Naive thymus-derived CD4-positive, alpha-beta T cell (primary cell): ENCODE data around the gene ITPR2. TPM values are rescaled to one million over a fixed set of nuclear protein-coding genes. Genes with fewer than 3 reads are reported as not detected.

Experiments used
- ATAC-seq: fragments of 150-1000 bp; cut with Tn5 transposase; 2 replicates; pipeline ENCODE4 v1.10.0; 2021; ENCODE audit warnings: mild to moderate bottlenecking, moderate library complexity
- CTCF ChIA-PET: fragments of 350-600 bp; sonication (Branson Sonifier 250); formaldehyde crosslinking; loops from one replicate; lab custom pipeline; 2021; ENCODE audit warnings: antibody characterized with exemption; lab: Charles Lee
- POLR2A ChIA-PET: fragments of 350-600 bp; sonication (Branson Sonifier 250); formaldehyde crosslinking; loops from one replicate; lab custom pipeline; 2021; ENCODE audit warnings: antibody characterized with exemption, inconsistent platforms; lab: Charles Lee
- DNase-seq, 9 donors: peaks; one replicate each; pipeline versions ENCODE4 v3.0.0 to v3.0.0-alpha.2; 2020 to 2022; ENCODE audit warnings: mixed read lengths in 1 of 9
- H3K27ac ChIP-seq: one replicate; pipeline ENCODE4 v1.7.0; 2013; ENCODE audit warnings: mild to moderate bottlenecking, low read depth, low read length, moderate library complexity
- H3K27me3 ChIP-seq, 2 donors: one replicate each; pipeline ENCODE4 v1.7.0; 2013; ENCODE audit warnings: low read length in 2 of 2, mild to moderate bottlenecking in 2 of 2, moderate library complexity in 2 of 2; ENCODE audit not compliant: control insufficient read depth in 2 of 2, insufficient read depth in 2 of 2
- H3K36me3 ChIP-seq, 3 experiments: 1 replicate in 2 of 3; 2 replicates in 1 of 3; pipeline ENCODE4 v1.7.0; 2013; ENCODE audit warnings: low read length in 3 of 3, mild to moderate bottlenecking in 3 of 3, moderate library complexity in 1 of 3; ENCODE audit not compliant: insufficient read depth in 3 of 3, control insufficient read depth in 2 of 3
- H3K4me1 ChIP-seq, 2 donors: one replicate each; pipeline ENCODE4 v1.7.0; 2013; ENCODE audit warnings: low read length in 2 of 2, mild to moderate bottlenecking in 2 of 2, moderate library complexity in 1 of 2; ENCODE audit not compliant: control insufficient read depth in 2 of 2, insufficient read depth in 2 of 2
- H3K4me3 ChIP-seq: 2 replicates; pipeline ENCODE4 v1.7.0; 2013; ENCODE audit warnings: mild to moderate bottlenecking, low read length
- H3K9me3 ChIP-seq, 3 experiments: 1 replicate in 2 of 3; 2 replicates in 1 of 3; pipeline ENCODE4 v1.7.0; 2013; ENCODE audit warnings: low read length in 3 of 3; ENCODE audit not compliant: control insufficient read depth in 2 of 3
- H3K27ac Mint-ChIP-seq, 9 donors: one replicate each; pipeline ENCODE4 v1.8.0; 2020 to 2022; ENCODE audit warnings: mixed read lengths in 9 of 9, mild to moderate bottlenecking in 8 of 9, moderate library complexity in 5 of 9, inconsistent platforms in 2 of 9
- H3K27me3 Mint-ChIP-seq, 5 donors: one replicate each; pipeline ENCODE4 v1.8.0; 2021 to 2022; ENCODE audit warnings: mixed read lengths in 5 of 5, mild to moderate bottlenecking in 1 of 5
- H3K36me3 Mint-ChIP-seq, 5 donors: one replicate each; pipeline ENCODE4 v1.8.0; 2020 to 2022; ENCODE audit warnings: mixed read lengths in 5 of 5, mild to moderate bottlenecking in 3 of 5, inconsistent platforms in 1 of 5
- H3K4me1 Mint-ChIP-seq, 7 donors: one replicate each; pipeline ENCODE4 v1.8.0; 2020 to 2022; ENCODE audit warnings: mixed read lengths in 7 of 7, mild to moderate bottlenecking in 3 of 7, inconsistent platforms in 1 of 7
- H3K4me3 Mint-ChIP-seq, 10 donors: one replicate each; pipeline ENCODE4 v1.8.0; 2020 to 2022; ENCODE audit warnings: mild to moderate bottlenecking in 10 of 10, mixed read lengths in 10 of 10, moderate library complexity in 6 of 10, inconsistent platforms in 2 of 10
- H3K9me3 Mint-ChIP-seq, 11 donors: one replicate each; pipeline ENCODE4 v1.8.0; 2020 to 2022; ENCODE audit warnings: mixed read lengths in 11 of 11, mild to moderate bottlenecking in 4 of 11, inconsistent platforms in 1 of 11, moderate library complexity in 1 of 11
- intact Hi-C, 2 donors: fragments of 100-400 bp; cut with micrococcal nuclease; formaldehyde crosslinking; loops; one replicate each; pipeline ENCODE4 v1.15.1; 2023
- polyA plus RNA-seq, 2 donors: library from polyadenylated mRNA; unstranded; fragments of 300-500 nt; fragmentation: Illumina TruSeq; gene quantifications; one replicate each; pipeline ENCODE4 v1.2.3, GENCODE V29; 2021
- total RNA-seq, 6 experiments: library from RNA in 5 of 6; stranded (reverse) in 5 of 6; gene quantifications; 1 replicate in 5 of 6; 2 replicates in 1 of 6; pipeline ENCODE4 v1.2.3 and lab custom pipeline; 2021 to 2026

The ITPR2 gene
- total and polyA plus RNA-seq, 7 experiments from 2014 or later, result 11.3 to 71.5 (median 51.4) TPM

DNA sequence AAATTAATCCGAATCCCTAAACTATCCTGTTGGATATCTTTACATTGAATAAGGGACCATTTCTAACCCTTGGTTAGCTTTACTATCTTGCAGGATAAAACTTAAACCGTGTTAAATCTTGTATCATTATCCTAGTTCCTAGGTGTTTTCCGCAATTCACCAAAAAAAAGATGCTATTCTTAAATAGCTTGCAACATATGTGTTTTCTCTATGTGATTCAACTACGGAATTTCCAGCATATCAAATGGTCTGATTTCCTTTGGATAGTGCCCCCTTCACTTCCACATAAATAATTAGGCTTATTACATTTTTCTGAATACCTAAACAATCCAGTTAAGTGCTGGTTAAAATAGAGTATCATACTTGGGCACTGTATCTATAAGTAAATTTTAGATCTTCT, 130.3 kb downstream of the ITPR2 start:
- Mint-ChIP-seq H3K4me3 (no peak overlapping the region), H3K27me3 (no peaks in the 10 kb centered on the region), H3K36me3 (peaks cover 7 to 27% (median 13%) of the 10 kb centered on the region in 5 donors), H3K4me1 (peaks cover 0 to 2% (median 0%) of the 10 kb centered on the region in 7 donors), H3K27ac (peak overlapping the region in 1 of 9 donors; percentile 18), H3K9me3 (peaks cover 0 to 4% (median 0%) of the 10 kb centered on the region in 11 donors)
- ATAC-seq (no peak), DNase-seq (no peak)
- Histone ChIP-seq H3K4me3 (no peak overlapping the region), H3K4me1 (no peaks in the 10 kb centered on the region), H3K27me3 (no peaks in the 10 kb centered on the region), H3K9me3 (no peaks in the 10 kb centered on the region), H3K36me3 (no peaks in the 10 kb centered on the region), H3K27ac (no peak overlapping the region)
- CTCF ChIA-PET, result interaction anchor here (0.6 kb wide), 1 partner anchor 575 kb away, joined by 3 read pairs; no protein-coding TSS in a partner anchor
- intact Hi-C loops, result loop anchor here in 1 of 2 donors (5.0 kb wide), 1 partner anchor 580 kb away; no protein-coding TSS in a partner anchor
- POLR2A ChIA-PET, result no interaction called here

DNA sequence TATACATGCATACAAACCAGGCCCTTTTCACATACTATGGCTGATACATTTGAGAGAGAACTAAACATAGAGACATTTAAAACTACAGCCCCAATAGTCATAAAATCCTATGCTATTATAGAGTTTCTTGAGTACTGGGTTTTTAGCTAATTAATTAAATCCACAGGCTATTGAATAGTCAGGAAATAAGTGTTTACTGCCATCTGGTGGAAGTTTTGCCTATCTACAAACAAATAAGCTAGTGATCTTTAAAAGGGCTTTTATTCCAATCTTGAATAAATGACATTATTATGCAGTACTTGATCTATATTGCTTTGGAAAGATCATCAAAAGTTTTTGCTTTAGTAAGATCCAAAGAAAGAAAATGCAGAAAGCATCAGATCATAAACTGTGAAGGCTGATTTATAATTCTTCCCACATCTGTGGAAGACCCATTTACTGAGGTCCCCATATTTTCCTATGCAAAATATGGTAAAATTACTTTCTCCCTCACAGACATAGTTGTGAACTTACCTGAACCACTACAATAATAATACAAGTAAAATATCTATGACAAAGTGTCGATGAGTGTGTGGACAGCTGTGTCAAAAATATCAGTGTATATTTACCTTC, 131.3 kb downstream of the ITPR2 start:
- H3K27me3 ChIP-seq, result no peaks in the 10 kb centered on the region
- H3K36me3 Mint-ChIP-seq, result peaks cover 14 to 36% (median 22%) of the 10 kb centered on the region in 5 donors
- ATAC-seq (no peak), DNase-seq (peak in 5 of 9 donors; percentile 7 to 34 (median 20))
- no peaks in the 10 kb centered on the region for H3K4me1 ChIP-seq
- no peak overlapping the region for H3K4me3 ChIP-seq
- peaks cover 0 to 2% (median 0%) of the 10 kb centered on the region in 7 donors for H3K4me1 Mint-ChIP-seq
- ChIA-PET CTCF (interaction anchor here (0.6 to 1.1 kb wide), 7 partner anchors 8 to 600 kb away, joined by 3 to 5 read pairs (median 3); no protein-coding TSS in a partner anchor), POLR2A (interaction anchor here (0.6 kb wide), 1 partner anchor 543 kb away, joined by 3 read pairs; no protein-coding TSS in a partner anchor)
- no peak overlapping the region for H3K27ac Mint-ChIP-seq
- no peak overlapping the region for H3K27ac ChIP-seq
- H3K9me3 ChIP-seq, result no peaks in the 10 kb centered on the region
- H3K27me3 Mint-ChIP-seq, result no peaks in the 10 kb centered on the region
- peaks cover 0 to 3% (median 0%) of the 10 kb centered on the region in 3 experiments for H3K36me3 ChIP-seq
- H3K9me3 Mint-ChIP-seq, result peaks cover 0 to 4% (median 0%) of the 10 kb centered on the region in 11 donors
- intact Hi-C loops, result loop anchor here (1.0 to 5.0 kb wide), 3 partner anchors 579 to 604 kb away; no protein-coding TSS in a partner anchor
- no peak overlapping the region for H3K4me3 Mint-ChIP-seq

DNA sequence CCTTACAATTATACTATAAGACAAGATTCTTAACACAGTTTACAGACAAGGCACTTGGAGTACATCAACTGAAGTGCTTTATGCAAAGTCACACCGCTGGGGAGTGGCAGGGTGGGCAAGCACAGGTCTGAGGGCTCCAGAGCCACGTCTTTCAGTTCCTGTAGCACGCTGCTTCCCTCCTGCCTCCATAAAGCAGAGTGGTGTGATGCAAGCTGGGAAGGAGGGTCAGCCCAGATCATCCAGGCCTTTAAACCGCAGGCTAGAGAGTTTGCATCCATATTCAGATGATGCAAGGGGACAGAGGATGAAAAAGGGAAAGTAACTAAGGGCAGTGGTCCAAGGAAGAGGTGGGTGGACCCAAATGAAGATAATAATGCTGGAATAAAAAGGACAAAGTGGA, 132.6 kb downstream of the ITPR2 start:
- Histone ChIP-seq H3K4me1 (no peaks in the 10 kb centered on the region), H3K27me3 (no peaks in the 10 kb centered on the region), H3K4me3 (no peak overlapping the region), H3K36me3 (peaks cover 0 to 14% (median 0%) of the 10 kb centered on the region in 3 experiments), H3K9me3 (no peaks in the 10 kb centered on the region), H3K27ac (no peak overlapping the region)
- ATAC-seq (no peak), DNase-seq (no peak)
- POLR2A ChIA-PET, result no interaction called here
- CTCF ChIA-PET, result interaction anchor here (0.6 kb wide), 1 partner anchor 586 kb away, joined by 4 read pairs; no protein-coding TSS in a partner anchor
- Mint-ChIP-seq H3K4me3 (no peak overlapping the region), H3K9me3 (peaks cover 0 to 4% (median 0%) of the 10 kb centered on the region in 11 donors), H3K36me3 (peaks cover 24 to 49% (median 34%) of the 10 kb centered on the region in 5 donors), H3K27me3 (no peaks in the 10 kb centered on the region), H3K27ac (no peak overlapping the region), H3K4me1 (peaks cover 0 to 2% (median 0%) of the 10 kb centered on the region in 7 donors)
- intact Hi-C loops, result loop anchor here in 1 of 2 donors (5.0 kb wide), 1 partner anchor 578 kb away; no protein-coding TSS in a partner anchor

DNA sequence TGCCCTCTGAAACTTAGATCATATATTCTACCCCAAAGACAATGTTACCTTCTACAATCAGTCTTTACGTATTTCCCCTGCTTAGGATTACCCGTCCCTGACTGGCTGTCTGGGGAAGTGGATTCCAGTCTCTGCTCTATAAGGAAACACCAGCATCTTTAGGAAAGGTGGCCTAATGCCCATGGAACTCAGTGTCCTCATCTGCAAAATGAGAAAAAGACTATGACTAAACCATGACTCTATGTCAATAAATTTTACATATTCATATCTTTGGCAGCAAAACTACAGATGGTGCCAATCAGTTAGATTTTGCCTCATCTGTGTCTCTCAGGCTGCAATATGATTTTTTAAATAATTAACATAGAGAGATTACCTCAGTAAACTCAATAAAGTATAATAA, 133.8 kb downstream of the ITPR2 start:
- CTCF ChIA-PET, result no interaction called here
- peaks cover 0 to 4% (median 0%) of the 10 kb centered on the region in 11 donors for H3K9me3 Mint-ChIP-seq
- POLR2A ChIA-PET, result no interaction called here
- intact Hi-C loops, result no loop called here
- DNase-seq (no peak), ATAC-seq (no peak)
- H3K27ac Mint-ChIP-seq, result no peak overlapping the region
- H3K27me3 Mint-ChIP-seq, result no peaks in the 10 kb centered on the region
- H3K27me3 ChIP-seq, result no peaks in the 10 kb centered on the region
- peaks cover 0 to 2% (median 0%) of the 10 kb centered on the region in 7 donors for H3K4me1 Mint-ChIP-seq
- no peak overlapping the region for H3K27ac ChIP-seq
- H3K36me3 ChIP-seq, result peaks cover 0 to 18% (median 0%) of the 10 kb centered on the region in 3 experiments
- no peaks in the 10 kb centered on the region for H3K4me1 ChIP-seq
- no peak overlapping the region for H3K4me3 Mint-ChIP-seq
- peaks cover 30 to 58% (median 45%) of the 10 kb centered on the region in 5 donors for H3K36me3 Mint-ChIP-seq
- H3K9me3 ChIP-seq, result no peaks in the 10 kb centered on the region
- no peak overlapping the region for H3K4me3 ChIP-seq

DNA sequence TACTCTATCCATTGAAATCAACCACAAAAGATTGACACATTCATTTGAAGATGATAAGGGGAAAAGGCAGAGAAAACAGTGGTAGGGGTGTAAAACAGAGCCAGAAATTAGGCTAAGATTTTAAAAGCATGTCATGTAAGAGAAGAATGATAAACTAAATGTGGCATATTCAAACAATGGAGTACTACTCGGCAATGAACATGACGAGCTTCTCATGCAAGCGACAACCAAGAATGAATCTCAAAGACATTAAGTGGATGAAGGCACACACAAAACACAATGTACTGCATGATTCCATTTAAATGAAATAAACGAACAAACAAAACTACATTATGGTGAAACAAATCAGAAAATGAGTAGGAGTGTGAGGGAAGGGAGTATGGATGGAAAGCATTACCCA, 134.8 kb downstream of the ITPR2 start:
- ChIA-PET POLR2A (no interaction called here), CTCF (interaction anchor here (0.6 kb wide), 1 partner anchor 104 kb away, joined by 3 read pairs; no protein-coding TSS in a partner anchor)
- Histone ChIP-seq H3K36me3 (peaks cover 0 to 18% (median 0%) of the 10 kb centered on the region in 3 experiments), H3K9me3 (no peaks in the 10 kb centered on the region), H3K27ac (no peak overlapping the region), H3K4me1 (no peaks in the 10 kb centered on the region), H3K4me3 (no peak overlapping the region), H3K27me3 (no peaks in the 10 kb centered on the region)
- Mint-ChIP-seq H3K27ac (no peak overlapping the region), H3K4me1 (peaks cover 0 to 2% (median 0%) of the 10 kb centered on the region in 7 donors), H3K27me3 (no peaks in the 10 kb centered on the region), H3K9me3 (peaks cover 0 to 4% (median 0%) of the 10 kb centered on the region in 11 donors), H3K4me3 (no peak overlapping the region), H3K36me3 (peaks cover 30 to 64% (median 48%) of the 10 kb centered on the region in 5 donors)
- no peak for DNase-seq
- intact Hi-C loops, result no loop called here
- no peak for ATAC-seq

DNA sequence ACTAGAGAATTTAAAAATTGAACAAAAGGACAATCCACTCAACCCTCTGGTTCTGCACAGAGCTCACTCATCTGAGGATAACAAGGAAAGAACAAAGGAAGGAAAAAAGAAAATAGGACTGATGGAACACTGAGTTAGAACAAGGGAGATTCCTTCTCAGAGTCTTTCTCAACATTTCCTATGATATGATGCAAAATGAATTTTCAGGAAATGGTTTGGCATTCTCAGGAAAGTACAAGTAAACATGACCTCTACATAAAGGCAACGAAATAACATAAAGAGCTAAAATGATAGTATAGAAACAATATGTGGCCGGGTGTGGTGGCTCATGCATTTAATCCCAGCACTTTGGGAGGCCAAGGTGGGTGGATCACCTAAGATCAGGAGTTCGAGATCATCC, 135.8 kb downstream of the ITPR2 start:
- Mint-ChIP-seq H3K4me3 (no peak overlapping the region), H3K4me1 (peaks cover 0 to 2% (median 0%) of the 10 kb centered on the region in 7 donors), H3K36me3 (peaks cover 30 to 70% (median 48%) of the 10 kb centered on the region in 5 donors), H3K27me3 (no peaks in the 10 kb centered on the region), H3K9me3 (peaks cover 0 to 4% (median 0%) of the 10 kb centered on the region in 11 donors), H3K27ac (no peak overlapping the region)
- DNase-seq (no peak), ATAC-seq (no peak)
- no peak overlapping the region for H3K27ac ChIP-seq
- CTCF ChIA-PET, result no interaction called here
- H3K4me1 ChIP-seq, result no peaks in the 10 kb centered on the region
- intact Hi-C loops, result no loop called here
- H3K27me3 ChIP-seq, result no peaks in the 10 kb centered on the region
- no peak overlapping the region for H3K4me3 ChIP-seq
- peaks cover 0 to 18% (median 0%) of the 10 kb centered on the region in 3 experiments for H3K36me3 ChIP-seq
- POLR2A ChIA-PET, result no interaction called here
- H3K9me3 ChIP-seq, result no peaks in the 10 kb centered on the region
